Ramos (cell line): ENCODE results near the gene CHN2.

Experiments
- in situ Hi-C: fragments of 300-500 bp; cut with MboI; formaldehyde crosslinking; loops from one replicate; pipeline ENCODE4 v1.14.3; 2022; ENCODE audit warnings: low sequenced_read_pairs; ENCODE audit not compliant: unreplicated experiment

CHN2 gene

DNA sequence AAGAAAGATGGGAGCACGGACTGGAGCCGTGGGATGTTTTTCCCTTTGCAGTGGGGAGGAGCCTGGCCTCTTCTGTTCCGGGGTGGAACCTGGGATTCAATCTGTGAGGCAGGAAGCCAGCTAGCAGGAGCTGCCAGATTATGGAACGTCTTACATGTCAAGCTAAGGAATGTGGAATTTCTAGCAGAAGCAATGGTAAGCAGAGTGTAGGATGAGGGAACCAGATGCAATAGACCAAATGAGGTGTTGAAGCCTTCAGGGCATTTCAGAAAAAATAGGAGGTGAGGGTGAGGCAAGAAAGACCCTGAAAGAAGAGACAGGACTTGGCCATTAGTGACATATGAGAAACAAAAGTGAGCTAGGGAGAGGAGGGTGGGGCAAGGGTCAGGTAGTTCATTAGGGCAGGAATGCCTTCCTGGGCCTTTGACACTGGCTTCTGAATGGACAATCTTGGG, 105.5 kb downstream of the CHN2 start:
- in situ Hi-C loops = no loop called here

DNA sequence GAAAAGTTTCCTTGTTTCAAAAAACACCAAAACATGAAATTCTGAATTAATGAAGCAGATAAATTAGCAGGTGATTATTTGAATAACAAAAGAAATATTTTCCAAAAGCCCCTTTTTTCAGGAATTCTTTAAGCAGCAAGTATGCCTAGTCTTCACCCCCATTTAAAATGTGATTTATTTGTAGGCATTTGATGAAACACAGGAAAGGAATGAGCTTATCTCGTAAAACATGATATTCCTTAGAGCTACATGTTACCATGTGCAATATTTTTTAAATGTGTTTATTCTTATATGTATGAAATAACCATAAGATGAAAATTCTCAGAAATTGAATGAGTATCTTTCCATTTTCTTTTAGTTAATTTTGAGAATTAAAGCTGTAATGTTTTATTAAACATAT, 106.1 kb downstream of the CHN2 start:
- in situ Hi-C loops = no loop called here

DNA sequence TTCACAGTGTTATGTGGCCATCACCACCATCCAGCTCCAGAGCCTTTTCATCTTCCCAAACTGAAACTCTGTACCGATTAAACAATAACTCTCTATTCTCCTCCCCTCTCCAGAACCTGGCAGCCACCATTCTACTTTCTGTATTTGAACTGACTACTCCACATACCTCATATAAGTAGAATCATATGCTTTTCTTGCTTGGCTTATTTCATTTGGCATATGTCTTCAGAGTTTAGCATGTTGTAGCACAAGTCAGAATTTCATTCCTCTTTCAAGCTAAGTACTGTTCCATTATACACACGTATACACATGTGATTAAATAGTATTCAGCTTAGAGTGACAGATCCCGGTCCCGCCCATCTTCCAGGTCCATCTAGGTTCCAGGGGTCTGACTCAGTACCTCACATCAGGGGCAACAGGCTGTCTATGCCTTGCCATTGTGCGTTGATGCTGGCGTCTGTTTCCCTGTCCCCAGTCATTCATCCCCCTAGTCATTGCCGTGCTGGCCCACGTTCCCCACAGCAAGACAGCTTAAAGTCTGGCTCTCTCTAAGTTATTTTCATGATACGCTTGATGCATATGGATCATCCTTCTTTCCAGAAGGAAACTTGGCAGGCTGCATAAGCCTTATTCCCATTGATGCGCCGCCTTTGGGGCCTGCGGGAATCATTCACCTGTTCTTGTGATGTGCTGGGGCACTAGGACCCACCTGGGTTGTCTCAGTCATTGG, 108.3 kb downstream of the CHN2 start:
- in situ Hi-C loops = no loop called here

DNA sequence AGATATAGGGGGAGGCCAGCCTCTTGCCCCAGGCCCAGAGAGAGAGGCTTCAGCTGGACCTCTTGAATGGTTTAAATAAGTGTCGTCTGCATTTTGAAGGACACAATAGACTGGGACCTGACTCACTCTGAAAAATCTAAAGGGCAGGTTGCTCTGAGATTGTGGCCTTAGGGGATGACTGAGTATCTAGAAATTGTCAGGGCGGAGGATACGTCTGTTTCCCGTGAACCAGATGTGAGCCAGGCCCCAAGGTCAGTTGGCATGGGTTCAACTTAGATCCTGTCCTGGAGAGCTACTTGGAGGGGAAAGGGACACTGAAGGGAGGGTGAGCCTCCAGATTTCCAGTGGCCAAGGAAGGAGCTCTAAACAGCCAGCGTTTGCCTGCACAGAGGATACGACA, 110.2 kb downstream of the CHN2 start:
- in situ Hi-C loops = no loop called here

DNA sequence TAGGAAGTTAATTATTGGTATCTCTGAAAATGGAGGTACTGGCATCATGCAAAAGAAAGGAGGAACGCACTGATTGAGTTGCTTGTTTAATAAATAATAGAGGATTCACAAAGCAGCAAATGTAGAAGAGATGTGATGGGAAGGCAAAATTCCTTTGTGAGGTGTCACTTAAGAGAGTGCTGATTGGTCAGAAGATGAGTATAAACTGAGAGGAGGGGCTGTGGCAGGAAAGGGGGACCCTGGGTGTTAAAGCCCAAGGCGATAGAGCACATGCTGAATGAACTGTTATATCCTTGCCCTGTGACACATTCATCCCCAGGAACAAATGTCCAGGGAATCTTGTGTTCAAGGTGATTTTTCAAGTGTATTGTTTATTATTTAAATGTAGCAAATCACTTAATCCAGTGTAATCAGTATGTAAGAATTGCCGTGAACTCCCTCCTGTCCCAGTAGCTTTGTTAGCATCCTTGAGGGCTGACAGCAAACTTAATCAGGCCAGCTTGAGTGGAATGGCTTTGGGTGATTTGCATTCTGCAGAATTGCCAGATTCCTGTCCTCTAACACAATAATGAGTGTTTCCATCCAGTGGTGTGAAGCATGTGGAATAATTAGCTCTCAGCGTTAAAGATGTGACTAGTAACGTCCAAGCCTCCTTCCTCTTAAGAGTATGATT, 111.9 kb downstream of the CHN2 start:
- in situ Hi-C loops = no loop called here

DNA sequence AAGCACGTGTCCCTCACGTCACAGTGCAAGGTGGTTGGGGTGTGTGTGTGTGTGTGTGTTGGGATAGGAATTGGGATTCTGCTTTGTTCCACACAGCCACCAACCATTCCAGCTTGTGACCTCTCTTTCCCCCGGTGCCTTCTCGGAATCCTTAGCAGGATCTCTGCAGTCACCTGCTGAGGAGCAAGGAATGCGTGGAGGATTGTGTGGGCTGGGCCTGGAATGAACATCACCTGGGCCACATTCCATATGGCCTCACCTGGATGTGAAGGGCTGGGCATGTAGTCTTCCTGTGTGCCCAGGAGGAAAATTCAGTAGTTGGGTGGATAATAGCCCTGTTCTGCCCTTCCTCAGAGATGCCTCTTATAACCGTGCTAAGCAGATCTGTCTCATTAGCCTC, 113.8 kb downstream of the CHN2 start:
- in situ Hi-C loops = no loop called here

DNA sequence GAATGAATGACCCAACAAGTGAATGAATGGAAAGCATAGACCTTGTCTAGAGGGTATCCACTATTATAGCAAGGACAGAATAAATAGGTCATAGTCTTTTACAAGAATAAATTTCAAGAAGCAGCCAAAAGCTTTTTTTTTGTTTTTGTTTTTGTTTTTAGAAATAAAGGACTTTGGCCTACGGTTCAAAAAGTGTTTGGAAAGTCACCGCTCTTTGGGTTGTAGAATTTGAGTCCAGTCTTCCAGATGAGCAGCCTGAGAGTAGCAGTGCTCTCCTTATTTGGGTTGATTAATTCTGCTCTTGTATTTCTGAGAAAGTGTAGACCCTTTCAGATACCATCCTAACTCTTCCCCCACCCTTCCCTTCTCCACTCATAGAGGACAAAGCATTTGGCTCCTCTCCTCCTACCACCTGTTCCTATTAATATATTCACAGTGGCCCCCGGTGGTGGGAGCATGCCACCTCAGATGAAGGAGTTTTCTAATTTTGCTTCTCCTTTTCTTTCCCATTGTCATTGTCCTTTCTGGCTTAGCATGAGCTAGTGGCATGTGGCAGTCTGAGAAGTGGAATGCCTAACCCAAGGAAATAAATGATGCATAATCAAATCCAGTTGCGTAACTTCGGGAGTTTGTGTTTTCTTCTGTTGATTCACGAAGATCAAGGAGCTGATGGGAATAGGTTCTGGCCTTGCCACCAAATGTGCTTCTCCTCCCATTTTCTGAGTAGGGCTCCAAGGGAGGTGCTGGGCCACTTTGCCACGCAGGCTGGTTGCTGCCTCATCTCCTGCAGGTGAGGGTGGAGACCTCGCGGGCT, 114.7 kb downstream of the CHN2 start:
- in situ Hi-C loops = no loop called here

DNA sequence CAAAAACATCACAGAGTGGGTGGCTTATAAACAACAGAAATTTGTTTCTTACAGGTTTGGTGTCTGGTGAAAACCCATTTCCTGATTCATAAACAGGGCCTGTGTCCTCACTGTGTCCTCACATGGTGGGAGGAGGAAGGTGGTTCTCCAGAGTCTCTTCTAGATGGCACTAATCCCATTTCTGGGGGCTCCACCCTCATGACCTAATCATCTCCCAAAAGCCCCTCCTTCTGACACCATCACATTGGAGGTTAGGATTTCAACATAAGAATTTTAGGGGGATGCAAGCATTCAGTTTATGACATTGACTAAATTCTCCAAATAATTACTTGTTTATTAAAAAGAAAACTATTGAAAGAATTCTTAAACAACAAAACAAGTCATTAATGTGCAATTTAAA, 116.0 kb downstream of the CHN2 start:
- in situ Hi-C loops = no loop called here

DNA sequence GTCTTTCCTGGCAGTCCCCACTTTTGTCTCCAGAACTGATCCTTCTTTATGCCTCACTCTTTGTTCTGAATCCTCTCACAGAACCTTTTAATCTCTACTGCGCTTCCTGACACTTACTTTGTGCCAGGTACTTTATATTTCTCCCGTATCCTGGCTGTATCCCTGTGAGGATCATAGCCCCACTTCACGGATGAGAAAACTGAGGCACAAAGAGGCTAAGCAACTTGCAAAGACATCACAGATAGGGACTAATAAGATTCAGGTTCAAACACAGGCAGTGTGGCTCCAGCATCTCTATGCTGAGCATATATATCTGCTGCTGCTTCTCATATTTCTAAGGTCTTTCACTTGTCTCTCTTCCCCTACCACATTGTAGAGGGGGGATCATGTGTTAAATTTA, 116.7 kb downstream of the CHN2 start:
- in situ Hi-C loops = no loop called here

DNA sequence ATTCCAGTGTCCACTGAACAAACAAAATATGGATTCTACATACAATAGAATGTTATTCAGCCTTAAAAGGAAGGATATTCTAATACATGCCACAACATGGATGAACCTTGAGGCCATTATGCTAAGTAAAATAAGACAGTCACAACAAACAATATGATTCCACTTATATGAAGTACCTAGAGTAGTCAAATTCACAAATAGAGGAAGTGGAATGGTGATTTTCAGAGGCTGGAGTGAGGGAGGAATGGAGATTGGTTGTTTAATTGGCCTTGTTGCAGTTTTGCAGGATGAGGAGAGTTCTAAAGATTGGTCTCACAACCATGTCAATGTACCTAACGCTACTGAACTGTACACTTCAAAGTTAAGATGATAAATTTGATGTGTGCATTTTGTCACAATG, 119.6 kb downstream of the CHN2 start:
- in situ Hi-C loops = no loop called here

DNA sequence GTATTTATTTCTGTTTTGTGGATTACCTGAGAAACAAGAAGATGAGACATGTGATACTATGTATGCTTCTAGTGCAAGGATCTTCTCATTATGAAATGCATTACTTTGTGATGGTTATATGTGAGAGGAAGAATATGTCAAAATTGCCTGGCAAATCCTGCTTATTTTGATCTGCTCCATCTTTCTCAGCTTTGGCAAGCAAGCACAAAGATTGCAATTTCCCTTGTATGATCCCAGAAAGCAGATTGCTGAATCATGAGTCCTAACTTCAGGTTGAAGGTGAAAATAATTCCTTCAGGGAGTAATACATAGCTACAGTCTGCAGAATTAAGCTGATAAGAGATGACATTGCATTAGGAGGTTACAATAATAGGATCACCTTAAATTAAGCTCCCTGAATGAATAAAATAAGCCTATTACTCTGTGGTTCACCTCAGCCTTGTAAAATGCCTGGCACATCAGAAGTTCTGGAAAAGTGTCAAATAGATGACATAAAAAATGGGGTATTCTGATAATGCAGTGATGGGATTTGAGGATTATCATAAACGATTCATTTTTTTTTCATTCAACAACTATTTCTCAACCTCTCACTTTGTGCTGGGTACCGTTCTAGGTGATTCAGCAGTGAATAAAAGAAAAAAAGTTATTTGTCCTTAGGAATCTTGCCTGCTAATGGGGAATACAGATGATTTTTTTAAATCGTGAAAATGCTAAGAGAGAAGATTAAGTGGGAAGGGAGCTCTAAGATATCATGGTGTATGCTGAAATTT, 120.7 kb downstream of the CHN2 start:
- in situ Hi-C loops = no loop called here

DNA sequence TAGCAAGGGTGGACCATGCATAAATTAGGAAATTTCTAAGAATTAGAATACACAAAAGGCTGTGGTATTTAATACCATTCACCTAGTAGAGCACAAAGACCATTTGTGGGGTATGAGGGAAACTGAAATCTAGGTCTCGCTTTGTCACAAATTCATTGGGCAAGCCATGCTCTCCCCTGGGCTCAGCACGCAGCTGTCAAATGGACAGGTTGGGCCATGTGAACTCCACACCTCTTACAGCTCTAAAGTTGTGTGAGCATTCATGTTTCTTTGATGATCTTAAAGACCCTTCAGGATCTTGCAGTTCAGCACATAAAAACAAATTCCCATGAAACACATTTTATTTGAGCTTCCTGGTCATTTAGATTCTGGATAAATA, 121.3 kb downstream of the CHN2 start:
- in situ Hi-C loops = no loop called here

DNA sequence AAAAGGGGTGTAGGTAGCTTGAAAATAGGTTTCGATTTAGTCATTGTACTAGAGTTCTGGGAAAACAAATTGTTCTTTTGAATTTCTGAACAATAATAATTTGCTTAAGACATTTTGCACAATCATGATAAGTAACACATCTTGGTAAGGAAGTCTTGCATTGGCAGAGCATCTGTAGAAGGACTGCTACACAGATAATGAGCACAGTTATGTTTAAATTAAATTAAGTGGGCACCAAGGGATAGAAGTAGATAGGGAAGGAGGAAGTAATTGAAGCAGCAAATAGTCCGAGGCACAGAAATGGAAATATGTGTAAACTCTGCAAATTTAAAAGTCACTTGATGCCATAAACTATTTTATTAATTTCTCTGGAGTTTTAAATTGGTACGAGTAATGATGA, 122.4 kb downstream of the CHN2 start:
- in situ Hi-C loops = no loop called here

DNA sequence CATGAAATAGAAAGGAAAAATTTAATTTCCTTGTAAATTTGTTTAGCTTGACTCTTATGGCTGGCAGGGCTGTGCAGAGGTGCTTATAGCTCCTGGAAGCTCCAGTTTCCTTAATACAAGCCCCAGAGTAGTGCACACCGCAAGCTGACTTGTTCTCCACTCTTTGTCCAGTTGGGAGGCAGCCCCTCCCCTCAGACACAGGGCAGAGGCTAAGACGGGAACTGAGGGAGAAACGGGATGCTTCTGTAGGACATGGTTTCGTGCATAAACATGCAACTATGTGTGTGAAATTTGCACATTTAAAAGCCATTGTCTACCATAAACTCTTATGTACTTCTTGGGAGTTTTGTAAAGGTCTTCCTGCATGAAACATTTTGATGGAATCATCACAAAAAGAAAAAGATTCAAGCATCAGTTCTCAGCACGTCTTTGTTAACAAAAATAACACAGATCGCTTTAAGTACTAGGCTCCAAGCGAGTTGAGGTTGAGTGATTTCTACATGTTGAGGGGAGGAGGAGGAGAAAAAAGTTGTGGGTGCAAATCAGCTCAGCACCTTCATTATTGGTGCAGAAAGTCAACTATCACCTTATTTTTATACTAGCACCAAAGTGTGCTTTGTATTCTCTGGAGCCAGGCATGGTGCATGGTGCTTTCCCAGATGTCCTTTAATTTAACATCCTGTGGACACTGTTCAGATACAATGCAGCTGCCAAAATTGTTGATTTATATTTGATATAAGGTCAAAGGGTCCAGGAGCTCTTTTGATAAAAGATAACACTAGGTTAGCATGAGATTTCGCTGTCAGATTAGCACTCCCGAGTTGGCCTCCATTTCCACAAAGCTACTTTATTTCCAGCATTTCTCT, 124.5 kb downstream of the CHN2 start:
- in situ Hi-C loops = no loop called here

DNA sequence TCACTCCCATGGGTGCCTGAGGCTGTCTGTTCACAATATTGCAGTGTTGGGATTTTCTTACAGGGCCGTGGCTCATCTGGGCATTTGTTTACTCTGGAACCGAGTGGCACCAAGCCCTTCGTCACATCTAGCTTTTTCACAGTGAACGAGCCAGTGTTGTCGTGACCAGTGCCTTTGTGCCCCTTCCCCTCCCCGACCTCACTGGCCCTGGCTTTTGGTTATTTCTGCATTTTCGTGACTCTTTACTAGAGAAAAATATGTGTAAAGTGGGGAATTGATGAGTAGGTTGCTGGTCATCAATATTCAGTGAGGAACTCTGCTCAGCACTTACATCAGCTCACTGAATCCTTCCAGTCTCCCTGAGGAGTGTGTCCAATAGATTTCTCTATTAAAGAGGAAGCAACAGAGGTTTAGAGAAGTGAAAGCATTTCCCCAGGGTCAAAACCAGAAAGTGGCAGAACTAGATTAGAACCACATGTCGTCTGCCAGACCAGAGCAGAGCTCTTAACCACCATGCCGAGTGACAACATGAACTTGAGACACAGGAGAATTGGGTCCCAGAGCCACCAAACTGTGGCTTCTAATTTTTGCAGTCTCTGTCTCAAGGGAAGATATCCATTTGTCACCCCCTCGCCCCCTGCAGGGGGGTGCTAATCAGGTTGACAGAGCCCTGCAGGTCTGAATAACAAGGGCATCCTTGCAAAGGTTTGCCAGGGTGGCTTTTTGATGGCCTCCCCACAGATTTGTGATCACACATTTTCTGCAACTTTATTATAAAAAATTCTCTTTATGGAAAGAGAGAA, 125.3 kb downstream of the CHN2 start:
- in situ Hi-C loops = no loop called here

DNA sequence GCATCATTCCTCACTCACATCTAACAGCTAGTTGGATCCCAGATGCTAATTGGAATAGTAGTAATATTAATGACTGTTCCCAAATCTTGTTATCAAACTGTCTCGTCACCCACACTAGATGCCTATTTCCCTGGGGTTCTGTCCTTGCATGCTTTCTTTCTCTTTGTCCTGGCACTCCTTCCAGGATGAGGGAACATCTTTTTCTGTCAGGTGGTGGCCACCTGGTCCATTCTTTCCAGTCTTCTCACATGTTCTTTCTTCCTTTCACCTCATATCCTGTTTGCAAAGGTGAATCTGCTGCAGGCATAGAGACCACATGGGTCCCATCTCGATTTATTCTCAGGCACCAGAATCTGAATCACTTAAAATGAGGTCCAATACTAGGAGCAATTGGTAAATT, 126.0 kb downstream of the CHN2 start:
- in situ Hi-C loops = no loop called here

DNA sequence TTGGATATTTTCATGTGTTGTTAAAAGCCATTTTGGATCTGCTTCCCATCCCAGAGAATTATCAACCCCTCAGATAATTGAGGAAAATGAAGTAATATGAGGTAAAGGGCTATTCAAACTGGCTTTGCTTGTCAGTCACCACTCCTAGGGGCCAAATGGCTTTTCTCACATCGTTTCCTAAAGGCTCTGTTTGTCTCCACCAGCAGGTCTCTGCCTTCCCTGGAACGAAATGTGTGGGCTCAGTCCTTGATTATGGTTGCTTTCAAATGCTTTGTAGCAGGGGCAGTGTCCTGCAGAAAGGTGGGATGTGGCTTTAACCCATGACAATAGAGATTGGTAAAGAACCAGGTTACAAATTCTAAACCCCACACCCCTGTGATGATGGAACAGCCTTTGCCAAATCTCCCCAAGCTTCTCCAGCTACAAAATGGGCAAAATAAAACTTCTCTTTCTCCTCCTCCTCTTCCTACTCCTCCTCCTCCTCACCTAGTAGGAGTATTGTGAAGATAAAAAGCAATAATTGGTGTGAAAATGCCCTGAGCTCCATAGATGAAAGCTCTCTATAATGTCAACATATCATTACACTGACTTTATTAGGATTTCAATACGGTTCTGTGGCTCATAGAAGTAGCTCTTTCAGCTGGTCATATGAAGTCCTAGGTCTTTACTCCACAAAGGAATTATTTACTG, 127.6 kb downstream of the CHN2 start:
- in situ Hi-C loops = no loop called here

DNA sequence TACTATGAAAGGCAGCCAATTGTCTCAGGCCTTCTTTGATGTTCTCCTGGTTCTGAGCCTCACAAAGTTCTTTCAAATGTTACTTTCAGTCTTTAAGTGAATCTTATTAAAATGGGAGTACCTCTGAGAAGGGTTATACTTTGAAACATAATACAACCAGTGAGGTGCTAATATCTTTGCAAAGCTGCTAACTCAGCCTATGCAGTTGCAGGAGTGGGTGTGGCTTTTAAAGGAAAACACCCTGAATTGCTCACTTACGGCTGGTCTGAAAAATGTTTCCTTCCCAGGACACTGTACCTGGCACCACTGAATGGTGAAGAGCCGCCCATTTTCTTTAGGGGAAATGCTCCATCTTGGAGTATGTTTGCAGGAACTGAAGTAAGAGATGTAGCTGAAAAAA, 130.9 kb downstream of the CHN2 start:
- in situ Hi-C loops = no loop called here
